DLD1 (cell line): ENCODE data around the gene PML.

Experiments
- in situ Hi-C: cut with HindIII; loops from 2 replicates; pipeline ENCODE4 v1.10.0; 2017; ENCODE audit warnings: low sequenced_read_pairs

PML gene

GRCh38 chr15:74006774-74007639 lies 12.5 kb downstream of the PML start:
- in situ Hi-C loops, result no loop called here

GRCh38 chr15:74007820-74008371 lies 13.4 kb downstream of the PML start:
- in situ Hi-C loops, result no loop called here

GRCh38 chr15:74008901-74009300 lies 14.4 kb downstream of the PML start:
- in situ Hi-C loops, result no loop called here

- in situ Hi-C loops, result no loop called here
These were observed 16.5 kb downstream of the PML start for GRCh38 chr15:74010929-74011540.

- in situ Hi-C loops, result no loop called here
These were observed 17.1 kb downstream of the PML start for GRCh38 chr15:74011610-74012009.

- in situ Hi-C loops, result no loop called here
These were observed 18.9 kb downstream of the PML start for GRCh38 chr15:74013374-74013894.

GRCh38 chr15:74019734-74020133 lies 25.2 kb downstream of the PML start:
- in situ Hi-C loops, result no loop called here

GRCh38 chr15:74022706-74023470 lies 28.4 kb downstream of the PML start:
- in situ Hi-C loops, result no loop called here

GRCh38 chr15:74024687-74025086 lies 30.2 kb downstream of the PML start:
- in situ Hi-C loops, result no loop called here

GRCh38 chr15:74025436-74025835 lies 30.9 kb downstream of the PML start:
- in situ Hi-C loops, result no loop called here

- in situ Hi-C loops, result no loop called here
These were observed 33.2 kb downstream of the PML start for GRCh38 chr15:74027688-74028087.

GRCh38 chr15:74028646-74029045 lies 34.1 kb downstream of the PML start:
- in situ Hi-C loops, result no loop called here

GRCh38 chr15:74032046-74032445 lies 37.5 kb downstream of the PML start:
- in situ Hi-C loops, result no loop called here

GRCh38 chr15:74032606-74033561 lies 38.4 kb downstream of the PML start:
- in situ Hi-C loops, result no loop called here

- in situ Hi-C loops, result no loop called here
These were observed 39.8 kb downstream of the PML start for GRCh38 chr15:74034206-74034755.

GRCh38 chr15:74035121-74036017 lies 40.9 kb downstream of the PML start:
- in situ Hi-C loops, result no loop called here

- in situ Hi-C loops, result no loop called here
These were observed 42.0 kb downstream of the PML start for GRCh38 chr15:74036271-74037170.
